HUES64 (cell line): ENCODE results near the gene PASK.

Experiments
- H3K27ac ChIP-seq: 2 replicates; pipeline ENCODE4 v1.7.0; 2013; ENCODE audit warnings: low read depth, low read length, inconsistent platforms
- H3K27me3 ChIP-seq: 2 replicates; pipeline ENCODE4 v1.6.1; 2013; ENCODE audit warnings: mild to moderate bottlenecking, low read length; ENCODE audit not compliant: insufficient read depth
- H3K36me3 ChIP-seq: 2 replicates; pipeline ENCODE4 v1.6.1; 2013; ENCODE audit warnings: mild to moderate bottlenecking, low read length; ENCODE audit not compliant: insufficient read depth
- H3K4me1 ChIP-seq: 2 replicates; pipeline ENCODE4 v1.6.1; 2013; ENCODE audit warnings: mild to moderate bottlenecking, low read length, moderate library complexity; ENCODE audit not compliant: insufficient read depth
- H3K4me3 ChIP-seq: 2 replicates; pipeline ENCODE4 v1.5.1; 2013; ENCODE audit warnings: mild to moderate bottlenecking, low read length, moderate library complexity
- H3K9ac ChIP-seq: 2 replicates; pipeline ENCODE4 v1.6.1; 2013; ENCODE audit warnings: mild to moderate bottlenecking, low read depth, low read length
- H3K9me3 ChIP-seq: 2 replicates; pipeline ENCODE4 v1.6.1; 2013; ENCODE audit warnings: low read depth, low read length; ENCODE audit not compliant: insufficient read depth
- WGBS: fragments of 150-250, 120-280 bp; methylation state at CpG from one replicate; pipeline ENCODE4 v1.1.7; 2013; ENCODE audit warnings: missing lambda C conversion rate; 5-methylcytosine and 5-hydroxymethylcytosine counted together

The PASK gene

GRCh38 chr2:241088791-241089732, 60.2 kb downstream of the PASK start:
- H3K4me3 ChIP-seq = no peak overlapping the region
- no peaks in the 10 kb centered on the region for H3K9me3 ChIP-seq
- no peak overlapping the region for H3K9ac ChIP-seq
- 90% methylated on average over 20 of the region's 20 CpGs for WGBS
- peaks cover 71% of the 10 kb centered on the region for H3K36me3 ChIP-seq
- H3K27ac ChIP-seq = no peak overlapping the region
- no peaks in the 10 kb centered on the region for H3K27me3 ChIP-seq
- peaks cover 4% of the 10 kb centered on the region; the same call in 1 of the 2 replicates for H3K4me1 ChIP-seq

- Histone ChIP-seq H3K4me1 (no peaks in the 10 kb centered on the region), H3K36me3 (peaks cover 64% of the 10 kb centered on the region), H3K9me3 (no peaks in the 10 kb centered on the region), H3K27me3 (no peaks in the 10 kb centered on the region), H3K9ac (no peak overlapping the region), H3K27ac (no peak overlapping the region), H3K4me3 (no peak overlapping the region)
- WGBS = 90% methylated on average over 8 of the region's 8 CpGs
These were observed 60.9 kb downstream of the PASK start for GRCh38 chr2:241088376-241088775.

- no peaks in the 10 kb centered on the region for H3K27me3 ChIP-seq
- H3K9ac ChIP-seq = no peak overlapping the region
- no peaks in the 10 kb centered on the region for H3K4me1 ChIP-seq
- peaks cover 57% of the 10 kb centered on the region for H3K36me3 ChIP-seq
- no peak overlapping the region for H3K4me3 ChIP-seq
- WGBS = 94% methylated on average over 29 of the region's 29 CpGs
- H3K9me3 ChIP-seq = no peaks in the 10 kb centered on the region
- H3K27ac ChIP-seq = no peak overlapping the region
These were observed 61.6 kb downstream of the PASK start for GRCh38 chr2:241087420-241088268.

GRCh38 chr2:241084856-241085444, 64.3 kb downstream of the PASK start:
- Histone ChIP-seq H3K9me3 (no peaks in the 10 kb centered on the region), H3K27me3 (no peaks in the 10 kb centered on the region), H3K9ac (no peak overlapping the region), H3K36me3 (peaks cover 37% of the 10 kb centered on the region), H3K4me1 (no peaks in the 10 kb centered on the region), H3K27ac (no peak overlapping the region), H3K4me3 (no peak overlapping the region)
- WGBS = over 99% methylated on average over 4 of the region's 4 CpGs

GRCh38 chr2:241083091-241083415, 66.2 kb downstream of the PASK start:
- Histone ChIP-seq H3K36me3 (peaks cover 19% of the 10 kb centered on the region), H3K27ac (no peak overlapping the region), H3K4me3 (no peak overlapping the region), H3K4me1 (no peaks in the 10 kb centered on the region), H3K9ac (no peak overlapping the region), H3K9me3 (no peaks in the 10 kb centered on the region), H3K27me3 (no peaks in the 10 kb centered on the region)
- 85% methylated on average over 5 of the region's 5 CpGs for WGBS

- Histone ChIP-seq H3K27ac (no peak overlapping the region), H3K36me3 (peaks cover 13% of the 10 kb centered on the region), H3K9ac (no peak overlapping the region), H3K4me1 (no peaks in the 10 kb centered on the region), H3K9me3 (no peaks in the 10 kb centered on the region), H3K27me3 (no peaks in the 10 kb centered on the region), H3K4me3 (no peak overlapping the region)
- WGBS = 87% methylated on average over 14 of the region's 14 CpGs
These were observed 66.8 kb downstream of the PASK start for GRCh38 chr2:241082341-241083090.

GRCh38 chr2:241081643-241082340, 67.5 kb downstream of the PASK start:
- H3K9ac ChIP-seq = no peak overlapping the region
- no peaks in the 10 kb centered on the region for H3K9me3 ChIP-seq
- H3K27ac ChIP-seq = no peak overlapping the region
- no peaks in the 10 kb centered on the region for H3K4me1 ChIP-seq
- peaks cover 7% of the 10 kb centered on the region for H3K36me3 ChIP-seq
- H3K27me3 ChIP-seq = no peaks in the 10 kb centered on the region
- no peak overlapping the region for H3K4me3 ChIP-seq
- WGBS = 89% methylated on average over 28 of the region's 28 CpGs

- H3K36me3 ChIP-seq = peaks cover under 1% of the 10 kb centered on the region; the same call in 1 of the 2 replicates
- no peak overlapping the region for H3K27ac ChIP-seq
- WGBS = 86% methylated on average over 9 of the region's 9 CpGs
- H3K27me3 ChIP-seq = no peaks in the 10 kb centered on the region
- H3K4me3 ChIP-seq = no peak overlapping the region
- H3K9me3 ChIP-seq = no peaks in the 10 kb centered on the region
- no peak overlapping the region for H3K9ac ChIP-seq
- no peaks in the 10 kb centered on the region for H3K4me1 ChIP-seq
These were observed 68.1 kb downstream of the PASK start for GRCh38 chr2:241081190-241081642.

GRCh38 chr2:241080405-241081189, 68.7 kb downstream of the PASK start:
- 94% methylated on average over 18 of the region's 18 CpGs for WGBS
- H3K27ac ChIP-seq = no peak overlapping the region
- no peaks in the 10 kb centered on the region for H3K9me3 ChIP-seq
- no peak overlapping the region for H3K4me3 ChIP-seq
- H3K4me1 ChIP-seq = no peaks in the 10 kb centered on the region
- H3K27me3 ChIP-seq = no peaks in the 10 kb centered on the region
- no peak overlapping the region for H3K9ac ChIP-seq
- H3K36me3 ChIP-seq = no peaks in the 10 kb centered on the region
